Measurements from ENCODE around the gene PREPL.

The PREPL gene

GRCh38 chr2:44360749-44361329, 455 bp downstream of the PREPL start:
- peak overlapping the region; percentile 96 for H3K4me3 ChIP-seq (ENCODE audit: low read length)
- DNase-seq (ENCODE audit: low read depth) = no peak
- TF ChIP-seq CTCF (conservative IDR thresholded peaks at IDR 0.05; ENCODE audit: low read depth, low read length) = no peak

- TF ChIP-seq CTCF (conservative IDR thresholded peaks at IDR 0.05; ENCODE audit: low read depth, low read length) = no peak
- no peak for DNase-seq (ENCODE audit: low read depth)
- no peak overlapping the region for H3K4me3 ChIP-seq (ENCODE audit: low read length)
These were observed 2.8 kb downstream of the PREPL start for GRCh38 chr2:44358503-44358902.

GRCh38 chr2:44354761-44355160, 6.5 kb downstream of the PREPL start:
- DNase-seq (ENCODE audit: low read depth) = no peak
- TF ChIP-seq CTCF (conservative IDR thresholded peaks at IDR 0.05; ENCODE audit: low read depth, low read length) = no peak
- H3K4me3 ChIP-seq (ENCODE audit: low read length) = no peak overlapping the region

- no peak for DNase-seq (ENCODE audit: low read depth)
- no peak overlapping the region for H3K4me3 ChIP-seq (ENCODE audit: low read length)
- TF ChIP-seq CTCF (conservative IDR thresholded peaks at IDR 0.05; ENCODE audit: low read depth, low read length) = no peak
These were observed 8.8 kb downstream of the PREPL start for GRCh38 chr2:44352510-44352909.

GRCh38 chr2:44351676-44352075, 9.6 kb downstream of the PREPL start:
- H3K4me3 ChIP-seq (ENCODE audit: low read length) = no peak overlapping the region
- TF ChIP-seq CTCF (conservative IDR thresholded peaks at IDR 0.05; ENCODE audit: low read depth, low read length) = no peak

GRCh38 chr2:44351088-44351487, 10.2 kb downstream of the PREPL start:
- H3K4me3 ChIP-seq (ENCODE audit: low read length) = no peak overlapping the region
- no peak for TF ChIP-seq CTCF (conservative IDR thresholded peaks at IDR 0.05; ENCODE audit: low read depth, low read length)
- DNase-seq (ENCODE audit: low read depth) = peak; percentile 61

More at GRCh38 chr2:44351676-44352075, 9.6 kb downstream of the PREPL start:
- DNase-seq (ENCODE audit: low read depth) = no peak

- TF ChIP-seq CTCF (conservative IDR thresholded peaks at IDR 0.05; ENCODE audit: low read depth, low read length) = no peak
- no peak overlapping the region for H3K4me3 ChIP-seq (ENCODE audit: low read length)
- no peak for DNase-seq (ENCODE audit: low read depth)
These were observed 11.8 kb downstream of the PREPL start for GRCh38 chr2:44349506-44349905.

Measured in retinal pigment epithelial cell (primary cell).